ENCODE results near the gene CHD3. TPM values are rescaled to one million over a fixed set of nuclear protein-coding genes. Genes with fewer than 3 reads are reported as not detected.

The CHD3 gene
- total and polyA plus RNA-seq, 2 of the 13 experiments (the other 11 are each of a cell fraction or from before 2014, with no cell fraction given): 2.7 to 3.7 TPM

- peak; percentile 93 for TF ChIP-seq TFDP2 (CRISPR knock-in tag; IDR thresholded peaks at IDR 0.05)
- TF ChIP-seq ZNF878 (CRISPR knock-in tag; IDR thresholded peaks at IDR 0.05): 0 out of 2 replicates have a peak, but pooled peaks have one; percentile 54
- no peak for TF ChIP-seq BCLAF1 (IDR thresholded peaks at IDR 0.05)
- TF ChIP-seq STAT5B (CRISPR knock-in tag; IDR thresholded peaks at IDR 0.05): peak; percentile 65; the same call in 1 of the 2 replicates
- TF ChIP-seq IRF9 (CRISPR knock-in tag; IDR thresholded peaks at IDR 0.05; ENCODE audit: borderline replicate concordance): peak; percentile 89
- peak; percentile 79 for TF ChIP-seq ZNF574 (CRISPR knock-in tag; IDR thresholded peaks at IDR 0.05)
- TF ChIP-seq SMC3 (IDR thresholded peaks at IDR 0.05; ENCODE audit: low read length): no peak
- TF ChIP-seq SATB2 (CRISPR knock-in tag; IDR thresholded peaks at IDR 0.05): peak; percentile 89; the same call in 1 of the 2 replicates
- 0 out of 2 replicates have a peak, but pooled peaks have one; percentile 31 for TF ChIP-seq ZNF280B (CRISPR knock-in tag; IDR thresholded peaks at IDR 0.05; ENCODE audit: borderline replicate concordance)
- TF ChIP-seq ZNF775 (CRISPR knock-in tag; IDR thresholded peaks at IDR 0.05; ENCODE audit: borderline replicate concordance): no peak
- 0 out of 2 replicates have a peak, but pooled peaks have one; percentile 73 for TF ChIP-seq ATF5 (CRISPR knock-in tag; IDR thresholded peaks at IDR 0.05; ENCODE audit: low read depth)
- TF ChIP-seq KLF13 (CRISPR knock-in tag; IDR thresholded peaks at IDR 0.05): no peak
- no peak for TF ChIP-seq ZNF7 (CRISPR knock-in tag; IDR thresholded peaks at IDR 0.05)
- TF ChIP-seq ZBTB38 (CRISPR knock-in tag; IDR thresholded peaks at IDR 0.05): peak; percentile 68; the same call in 1 of the 2 replicates
- no peak for TF ChIP-seq ZNF235 (CRISPR knock-in tag; IDR thresholded peaks at IDR 0.05; ENCODE audit: borderline replicate concordance)
- TF ChIP-seq NBN (conservative IDR thresholded peaks at IDR 0.05): no peak
- peak; percentile 91 for TF ChIP-seq KDM5B (CRISPR knock-in tag; IDR thresholded peaks at IDR 0.05; ENCODE audit: borderline replicate concordance)
- no peak for TF ChIP-seq ZNF143 (CRISPR knock-in tag; IDR thresholded peaks at IDR 0.05)
These were observed 27.2 kb downstream of the CHD3 start, which contains the start of gene RNF227 (continued) for GRCh38 chr17:7915611-7916384.
